OCI-LY7 (cell line): ENCODE data around the gene THYN1.

Experiments used
- CTCF ChIP-seq: fragments of 200-600 bp; sonication (generic); conservative IDR thresholded peaks from 2 replicates; pipeline ENCODE4 v1.5.1; 2014; ENCODE audit warnings: mild to moderate bottlenecking, antibody characterized with exemption, low read length, moderate library complexity, mixed read lengths
- EZH2phosphoT487 ChIP-seq: fragments of 200-600 bp; sonication (generic); IDR thresholded peaks from 2 replicates; pipeline ENCODE4 v1.6.1; 2018; ENCODE audit warnings: low read depth, borderline replicate concordance, mild to moderate bottlenecking, mixed run types, antibody characterized with exemption, low read length, moderate library complexity, mixed read lengths

- no peak for TF ChIP-seq CTCF
- TF ChIP-seq EZH2phosphoT487 = no peak
Measured at GRCh38 chr11:134200688-134201087, 52.5 kb downstream of the THYN1 start.
